ENCODE measurements around the gene SLC4A5. TPM values are rescaled to one million over a fixed set of nuclear protein-coding genes. Genes with fewer than 3 reads are reported as not detected.

Gene SLC4A5
- total RNA-seq, 2 donors from 2014 or later: 2.2 to 9.5 TPM

DNA sequence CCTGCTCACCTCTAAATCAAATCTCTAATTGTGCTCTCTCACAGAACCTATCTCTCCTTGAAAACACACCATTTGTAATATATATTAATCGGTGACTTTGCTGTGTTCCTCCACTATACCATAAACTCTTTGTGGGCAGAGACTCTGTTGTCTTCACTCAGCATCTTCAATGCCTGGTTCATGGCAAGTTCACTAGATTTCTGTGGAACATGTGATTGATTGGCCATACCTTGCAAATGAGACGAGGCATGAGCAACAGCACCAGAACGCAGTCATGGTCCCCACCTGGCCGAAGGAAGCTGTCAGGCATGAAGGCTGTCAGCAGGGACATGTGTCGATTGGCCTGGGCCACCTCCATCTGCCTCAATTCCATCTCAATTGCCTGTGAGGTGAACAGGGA is 25.3 kb upstream of the SLC4A5 start:
- no peak for ATAC-seq (ENCODE audit: insufficient number of reproducible peaks, low FRiP score, low read depth)
- DNase-seq (ENCODE audit: low spot score): no peak
- TF ChIP-seq, protein P1, sequence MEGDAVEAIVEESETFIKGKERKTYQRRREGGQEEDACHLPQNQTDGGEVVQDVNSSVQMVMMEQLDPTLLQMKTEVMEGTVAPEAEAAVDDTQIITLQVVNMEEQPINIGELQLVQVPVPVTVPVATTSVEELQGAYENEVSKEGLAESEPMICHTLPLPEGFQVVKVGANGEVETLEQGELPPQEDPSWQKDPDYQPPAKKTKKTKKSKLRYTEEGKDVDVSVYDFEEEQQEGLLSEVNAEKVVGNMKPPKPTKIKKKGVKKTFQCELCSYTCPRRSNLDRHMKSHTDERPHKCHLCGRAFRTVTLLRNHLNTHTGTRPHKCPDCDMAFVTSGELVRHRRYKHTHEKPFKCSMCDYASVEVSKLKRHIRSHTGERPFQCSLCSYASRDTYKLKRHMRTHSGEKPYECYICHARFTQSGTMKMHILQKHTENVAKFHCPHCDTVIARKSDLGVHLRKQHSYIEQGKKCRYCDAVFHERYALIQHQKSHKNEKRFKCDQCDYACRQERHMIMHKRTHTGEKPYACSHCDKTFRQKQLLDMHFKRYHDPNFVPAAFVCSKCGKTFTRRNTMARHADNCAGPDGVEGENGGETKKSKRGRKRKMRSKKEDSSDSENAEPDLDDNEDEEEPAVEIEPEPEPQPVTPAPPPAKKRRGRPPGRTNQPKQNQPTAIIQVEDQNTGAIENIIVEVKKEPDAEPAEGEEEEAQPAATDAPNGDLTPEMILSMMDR (IDR thresholded peaks at IDR 0.05): no peak
- H3K4me3 ChIP-seq: no peak overlapping the region
- H3K27ac ChIP-seq: no peak overlapping the region
- peaks cover 0 to 4% of the 10 kb centered on the region in 2 donors for H3K4me1 ChIP-seq (ENCODE audit: control insufficient read depth in 1 of 2, low read depth in 2 of 2)
- H3K9me3 ChIP-seq: no peaks in the 10 kb centered on the region
- H3K36me3 ChIP-seq: peaks cover 80% of the 10 kb centered on the region
- no peaks in the 10 kb centered on the region for H3K27me3 ChIP-seq (replicated peaks; ENCODE audit: insufficient read depth)

DNA sequence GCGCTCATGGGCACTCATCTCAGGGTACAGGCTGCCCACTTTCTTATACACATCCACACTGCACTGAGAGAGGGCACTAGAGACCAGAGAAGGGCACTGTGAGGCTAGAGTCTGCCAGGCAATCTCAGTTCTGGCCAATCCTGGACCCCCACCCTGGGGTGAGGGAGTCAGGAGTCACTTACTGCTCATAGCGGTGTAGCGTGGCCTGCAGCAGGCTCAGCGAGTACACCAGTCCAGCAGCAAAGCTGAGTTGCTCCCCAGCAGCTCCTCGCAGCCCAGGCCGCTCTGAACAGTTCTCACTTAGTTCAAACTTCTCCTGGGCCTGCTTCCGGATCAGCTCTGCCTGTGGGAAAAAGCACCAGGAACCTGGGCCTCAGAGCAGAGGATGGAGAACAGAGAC is 24.6 kb upstream of the SLC4A5 start:
- no peaks in the 10 kb centered on the region for H3K4me1 ChIP-seq (ENCODE audit: control insufficient read depth in 1 of 2, low read depth in 2 of 2)
- H3K4me3 ChIP-seq: no peak overlapping the region
- no peak overlapping the region for H3K27ac ChIP-seq
- ATAC-seq (ENCODE audit: insufficient number of reproducible peaks, low FRiP score, low read depth) (no peak), DNase-seq (ENCODE audit: low spot score) (no peak)
- TF ChIP-seq, protein P1 (IDR thresholded peaks at IDR 0.05): no peak
- no peaks in the 10 kb centered on the region for H3K9me3 ChIP-seq
- no peaks in the 10 kb centered on the region for H3K27me3 ChIP-seq (replicated peaks; ENCODE audit: insufficient read depth)
- H3K36me3 ChIP-seq: peaks cover 87% of the 10 kb centered on the region

DNA sequence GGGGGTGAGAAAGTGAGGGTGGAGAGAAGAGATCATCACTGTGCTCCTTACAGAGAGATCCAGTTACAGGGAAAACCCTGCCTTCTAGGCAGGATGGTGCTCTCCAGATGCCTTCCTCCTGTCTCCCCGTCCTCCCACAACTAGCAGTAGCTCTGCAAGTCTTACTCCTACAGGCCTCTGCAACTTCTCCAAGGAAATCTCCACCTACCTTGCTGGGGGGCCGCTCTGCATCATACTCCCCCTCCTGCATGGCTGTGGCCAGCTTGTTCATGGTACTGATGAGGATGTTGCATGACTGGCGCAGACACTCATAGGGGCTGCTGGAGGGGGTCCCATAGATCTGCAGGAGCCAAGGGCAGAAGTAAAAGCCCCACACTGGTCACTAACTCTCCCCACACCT is 22.8 kb upstream of the SLC4A5 start:
- TF ChIP-seq, protein P1 (IDR thresholded peaks at IDR 0.05): no peak
- Histone ChIP-seq H3K4me3 (no peak overlapping the region), H3K27ac (no peak overlapping the region), H3K9me3 (no peaks in the 10 kb centered on the region), H3K27me3 (replicated peaks; ENCODE audit: insufficient read depth) (no peaks in the 10 kb centered on the region), H3K4me1 (ENCODE audit: control insufficient read depth in 1 of 2, low read depth in 2 of 2) (no peaks in the 10 kb centered on the region), H3K36me3 (peaks cover 99% of the 10 kb centered on the region)
- no peak for DNase-seq (ENCODE audit: low spot score)
- ATAC-seq (ENCODE audit: insufficient number of reproducible peaks, low FRiP score, low read depth): no peak

- ATAC-seq (ENCODE audit: insufficient number of reproducible peaks, low FRiP score, low read depth): no peak
Measured at GRCh38 chr2:74364533-74365505, 21.6 kb upstream of the SLC4A5 start.

DNA sequence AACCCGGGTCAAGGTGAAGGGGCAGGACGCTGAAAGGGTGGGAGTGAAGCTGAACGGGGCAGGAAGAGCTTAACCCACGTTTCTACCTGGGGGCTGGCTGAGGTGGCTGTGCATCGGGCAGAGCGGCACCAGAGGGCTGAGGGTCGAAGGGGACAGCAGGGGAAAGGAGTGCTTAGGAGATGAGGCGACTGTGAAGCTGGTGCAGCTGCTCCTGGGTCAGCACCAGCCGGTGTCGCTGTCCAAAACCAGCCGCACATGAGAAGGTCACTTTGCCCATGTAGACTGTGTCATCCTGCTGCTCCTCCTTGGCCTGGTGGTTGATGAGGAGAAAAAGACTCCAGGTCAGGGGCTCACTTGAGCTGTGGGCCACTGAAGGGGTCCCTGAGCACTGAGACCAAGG is 18.1 kb upstream of the SLC4A5 start:
- H3K9me3 ChIP-seq: no peaks in the 10 kb centered on the region
- no peak overlapping the region for H3K27ac ChIP-seq
- TF ChIP-seq, protein P1 (IDR thresholded peaks at IDR 0.05): no peak
- ATAC-seq (ENCODE audit: insufficient number of reproducible peaks, low FRiP score, low read depth): no peak
- H3K27me3 ChIP-seq (replicated peaks; ENCODE audit: insufficient read depth): no peaks in the 10 kb centered on the region
- H3K36me3 ChIP-seq: peaks cover 90% of the 10 kb centered on the region
- H3K4me1 ChIP-seq (ENCODE audit: control insufficient read depth in 1 of 2, low read depth in 2 of 2): no peaks in the 10 kb centered on the region
- DNase-seq (ENCODE audit: low spot score): no peak
- no peak overlapping the region for H3K4me3 ChIP-seq

More at GRCh38 chr2:74364533-74365505, 21.6 kb upstream of the SLC4A5 start:
- H3K4me3 ChIP-seq: no peak overlapping the region
- H3K27me3 ChIP-seq (replicated peaks; ENCODE audit: insufficient read depth): no peaks in the 10 kb centered on the region
- H3K36me3 ChIP-seq: peaks cover 99% of the 10 kb centered on the region
- no peak for DNase-seq (ENCODE audit: low spot score)
- H3K9me3 ChIP-seq: no peaks in the 10 kb centered on the region
- TF ChIP-seq, protein P1 (IDR thresholded peaks at IDR 0.05): no peak
- no peak overlapping the region for H3K27ac ChIP-seq
- H3K4me1 ChIP-seq (ENCODE audit: control insufficient read depth in 1 of 2, low read depth in 2 of 2): no peaks in the 10 kb centered on the region
